ENCODE measurements around the gene LACTBL1. TPM values are rescaled to one million over a fixed set of nuclear protein-coding genes. Genes with fewer than 3 reads are reported as not detected.

LACTBL1 gene
- total and polyA plus RNA-seq, 2 donors (not counting 1 experiment from before 2014, with no cell fraction given): not detected

GRCh38 chr1:23019863-23020625, 47.4 kb upstream of the LACTBL1 start:
- Mint-ChIP-seq H3K4me1 (peaks cover 45% of the 10 kb centered on the region), H3K27me3 (no peaks in the 10 kb centered on the region), H3K9me3 (ENCODE audit: insufficient read depth) (peaks cover 3% of the 10 kb centered on the region), H3K4me3 (peak overlapping the region; percentile 99), H3K27ac (peak overlapping the region; percentile 94)
- no peaks in the 10 kb centered on the region for H3K27me3 ChIP-seq (replicated peaks in 1 of 4; ENCODE audit: control extremely low read depth in 1 of 4, control insufficient read depth in 3 of 4, insufficient read depth in 4 of 4, low read length in 3 of 4)
- CTCF ChIA-PET: no interaction called here
- H3K9me3 ChIP-seq (ENCODE audit: control extremely low read depth in 1 of 3, control insufficient read depth in 2 of 3, insufficient read depth in 1 of 3, low read length in 2 of 3): peaks cover 0 to 1% (median 0%) of the 10 kb centered on the region in 3 donors
- H3K4me3 ChIP-seq (ENCODE audit: control extremely low read depth in 1 of 5, extremely low read depth in 1 of 5, insufficient read depth in 1 of 5, low read depth in 2 of 5, low read length in 4 of 5): peak overlapping the region; percentile 71 to 87 (median 75)
- peaks cover 12 to 15% of the 10 kb centered on the region in 2 donors for H3K4me1 ChIP-seq (ENCODE audit: control insufficient read depth in 2 of 2, insufficient read depth in 2 of 2, low read length in 2 of 2)
- POLR2A ChIA-PET: interaction anchor here (0.5 to 0.7 kb wide), 2 partner anchors 405 to 702 kb away, joined by 4 read pairs; no protein-coding TSS in a partner anchor
- H2AFZ ChIP-seq (ENCODE audit: insufficient read depth, low read depth, low read length, poor library complexity, severe bottlenecking): peak overlapping the region; percentile 96
- ATAC-seq (ENCODE audit: low read depth) (peak; percentile 5), DNase-seq (peak; percentile 47)
- peak overlapping the region; percentile 16 to 81 for H3K27ac ChIP-seq (ENCODE audit: low read length in 2 of 2)
- peaks cover 18% of the 10 kb centered on the region for H4K20me1 ChIP-seq (ENCODE audit: control insufficient read depth, insufficient read depth, low read length, poor library complexity, severe bottlenecking)
- 2% methylated on average over 30 of the region's 42 CpGs for WGBS (ENCODE audit: insufficient coverage)
- H3K4me2 ChIP-seq (replicated peaks; ENCODE audit: low read depth, low read length, poor library complexity, severe bottlenecking): peak overlapping the region; percentile 82
- no peaks in the 10 kb centered on the region for H3K36me3 ChIP-seq (replicated peaks in 1 of 2; ENCODE audit: control extremely low read depth in 1 of 2, control insufficient read depth in 1 of 2, extremely low read depth in 1 of 2, insufficient read depth in 2 of 2, low read length in 1 of 2)
- intact Hi-C loops (cut with micrococcal nuclease): loop anchor here (1.0 kb wide), 1 partner anchor 148 kb away; the partner anchor contains the start of gene LUZP1
- peaks cover 71% of the 10 kb centered on the region for H3K79me2 ChIP-seq (ENCODE audit: control insufficient read depth, insufficient read depth, low read length)
- no peak for TF ChIP-seq EZH2 (IDR thresholded peaks at IDR 0.05; ENCODE audit: borderline replicate concordance, insufficient read depth, low read depth, low read length, poor library complexity, severe bottlenecking)
- TF ChIP-seq CTCF (IDR thresholded peaks at IDR 0.05): no peak
- H3K9ac ChIP-seq (ENCODE audit: low read length): peak overlapping the region; percentile 90
